GM19240 (cell line): ENCODE results near the gene CCL28.
"Not testable (repeated sequence)": the region's sequence is repeated elsewhere in the genome, so short reads cannot be mapped to it uniquely, and the experiment has no call there.

Source experiments
- DNase-seq: peaks from one replicate; pipeline ENCODE4 v3.0.0; 2011; ENCODE audit warnings: low spot score; ENCODE audit not compliant: insufficient read length

The CCL28 gene, protein sequence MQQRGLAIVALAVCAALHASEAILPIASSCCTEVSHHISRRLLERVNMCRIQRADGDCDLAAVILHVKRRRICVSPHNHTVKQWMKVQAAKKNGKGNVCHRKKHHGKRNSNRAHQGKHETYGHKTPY

DNA sequence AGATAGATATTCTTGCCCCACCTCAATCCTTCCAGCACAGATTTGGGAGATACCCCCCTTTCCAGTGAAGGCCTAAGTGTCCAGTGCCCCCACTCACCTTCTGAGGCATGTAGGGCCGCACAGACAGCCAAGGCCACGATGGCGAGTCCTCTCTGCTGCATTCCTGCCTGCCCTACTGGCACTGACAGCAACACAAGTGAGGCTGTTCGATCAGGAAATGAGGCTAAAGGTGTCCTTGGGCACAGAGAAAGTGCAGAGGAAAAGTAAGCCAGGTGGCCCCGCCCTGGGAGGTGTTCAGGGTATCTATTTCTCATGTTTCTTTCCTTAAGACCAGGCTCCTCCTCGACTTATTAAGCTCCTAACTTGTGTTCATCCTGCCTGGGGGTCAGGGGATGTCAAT, at the start of gene CCL28:
CCL28 (minus strand) TSS at position 236 of the 400 bp plus-strand sequence; CDS start at position 161, 75 bp downstream.
- DNase-seq = no peak

DNA sequence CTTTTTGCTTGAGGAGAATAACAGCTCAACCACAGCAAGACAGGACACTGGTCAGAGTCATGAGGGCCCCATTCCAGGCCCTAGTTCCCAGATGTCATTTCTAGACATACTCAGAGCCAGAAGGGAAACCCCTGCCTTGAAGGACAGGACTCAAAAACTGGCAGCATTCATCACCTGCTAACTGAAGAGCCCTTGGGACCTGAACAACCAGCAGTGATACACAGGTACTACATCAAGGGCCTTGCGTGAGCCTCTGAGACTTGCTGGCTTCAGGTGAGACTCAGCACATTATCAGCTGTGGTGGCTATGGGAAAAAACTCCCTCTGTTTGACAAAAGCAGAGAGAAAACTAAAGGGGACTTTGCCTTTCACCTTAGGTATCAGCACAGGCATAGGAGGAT, 48.9 kb upstream of the CCL28 start:
- DNase-seq = no peak

DNA sequence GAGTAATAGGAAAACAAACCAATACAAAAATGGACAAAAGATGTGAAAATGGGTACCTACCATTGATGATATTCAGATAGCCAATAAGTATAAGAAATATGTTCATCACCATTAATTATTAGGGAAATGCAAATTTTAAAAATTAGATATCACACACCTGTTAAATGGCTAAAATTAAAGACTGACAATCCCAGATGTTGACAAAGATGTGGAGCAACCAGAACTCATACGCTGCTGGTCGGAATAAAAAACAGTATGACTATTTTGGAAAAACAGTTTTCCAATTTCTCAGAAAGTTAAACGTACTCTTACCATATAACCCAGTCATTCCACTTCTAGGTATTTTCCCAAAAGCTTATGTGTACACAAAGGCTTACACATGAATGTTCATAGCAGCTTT, 44.4 kb upstream of the CCL28 start:
- DNase-seq = no peak

DNA sequence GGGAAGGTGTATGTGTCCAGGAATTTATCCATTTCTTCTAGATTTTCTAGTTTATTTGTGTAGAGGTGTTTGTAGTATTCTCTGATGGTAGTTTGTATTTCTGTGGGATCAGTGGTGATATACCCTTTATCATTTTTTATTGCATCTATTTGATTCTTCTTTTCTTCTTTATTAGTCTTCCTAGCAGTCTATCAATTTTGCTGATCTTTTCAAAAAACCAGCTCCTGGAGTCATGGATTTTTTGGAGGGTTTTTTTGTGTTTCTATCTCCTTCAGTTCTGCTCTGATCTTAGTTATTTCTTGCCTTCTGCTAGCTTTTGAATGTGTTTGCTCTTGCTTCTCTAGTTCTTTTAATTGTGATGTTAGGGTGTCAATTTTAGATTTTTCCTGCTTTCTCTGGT, 29.4 kb upstream of the CCL28 start:
- DNase-seq = not testable (repeated sequence)

DNA sequence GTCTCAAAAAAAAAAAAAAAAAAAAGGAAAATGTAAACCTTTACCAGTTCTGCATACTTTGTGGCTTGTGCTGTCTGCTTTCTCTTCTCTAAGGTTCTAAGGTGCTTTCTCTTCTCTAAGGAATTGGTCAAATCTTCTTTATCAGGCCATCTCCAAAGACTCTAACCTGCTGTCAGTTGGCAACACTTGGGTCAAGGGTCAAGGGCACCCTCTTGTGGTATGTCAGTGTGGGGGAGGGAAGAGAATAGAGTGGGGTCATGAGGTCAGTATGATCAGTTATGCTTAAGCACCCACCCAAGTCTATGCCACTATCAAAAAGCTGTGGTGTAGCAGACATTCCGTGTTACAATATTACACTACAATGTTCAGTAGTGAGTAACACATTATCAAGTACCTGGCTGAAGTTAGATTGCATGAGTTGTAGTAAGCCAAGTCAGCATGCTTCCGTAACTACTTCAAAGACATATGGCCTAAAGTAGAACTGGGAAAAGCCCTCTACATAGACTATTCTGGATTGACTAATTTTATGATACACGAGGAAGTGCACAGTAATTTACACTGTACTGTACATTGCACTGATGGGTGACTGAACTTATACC, 25.0 kb upstream of the CCL28 start:
- DNase-seq = no peak

DNA sequence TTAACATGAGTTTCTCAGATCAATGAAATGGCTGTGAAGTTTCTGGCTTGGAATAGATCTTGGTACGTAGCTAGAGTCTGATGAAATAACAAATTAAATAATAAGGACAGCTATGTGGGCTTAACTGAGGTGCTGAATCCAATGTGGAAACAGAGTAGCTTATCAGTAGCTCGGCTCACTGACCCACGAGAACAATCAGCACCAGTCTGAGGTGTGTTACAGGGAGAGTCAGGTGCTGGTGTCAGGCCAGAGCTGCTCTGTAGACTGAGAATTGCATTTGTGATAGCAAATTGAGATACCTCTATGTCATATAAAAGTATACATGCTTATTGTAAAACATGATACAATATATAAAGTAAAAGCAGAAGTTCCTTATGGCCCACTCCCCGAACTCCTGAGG, 21.2 kb upstream of the CCL28 start:
- DNase-seq = no peak

DNA sequence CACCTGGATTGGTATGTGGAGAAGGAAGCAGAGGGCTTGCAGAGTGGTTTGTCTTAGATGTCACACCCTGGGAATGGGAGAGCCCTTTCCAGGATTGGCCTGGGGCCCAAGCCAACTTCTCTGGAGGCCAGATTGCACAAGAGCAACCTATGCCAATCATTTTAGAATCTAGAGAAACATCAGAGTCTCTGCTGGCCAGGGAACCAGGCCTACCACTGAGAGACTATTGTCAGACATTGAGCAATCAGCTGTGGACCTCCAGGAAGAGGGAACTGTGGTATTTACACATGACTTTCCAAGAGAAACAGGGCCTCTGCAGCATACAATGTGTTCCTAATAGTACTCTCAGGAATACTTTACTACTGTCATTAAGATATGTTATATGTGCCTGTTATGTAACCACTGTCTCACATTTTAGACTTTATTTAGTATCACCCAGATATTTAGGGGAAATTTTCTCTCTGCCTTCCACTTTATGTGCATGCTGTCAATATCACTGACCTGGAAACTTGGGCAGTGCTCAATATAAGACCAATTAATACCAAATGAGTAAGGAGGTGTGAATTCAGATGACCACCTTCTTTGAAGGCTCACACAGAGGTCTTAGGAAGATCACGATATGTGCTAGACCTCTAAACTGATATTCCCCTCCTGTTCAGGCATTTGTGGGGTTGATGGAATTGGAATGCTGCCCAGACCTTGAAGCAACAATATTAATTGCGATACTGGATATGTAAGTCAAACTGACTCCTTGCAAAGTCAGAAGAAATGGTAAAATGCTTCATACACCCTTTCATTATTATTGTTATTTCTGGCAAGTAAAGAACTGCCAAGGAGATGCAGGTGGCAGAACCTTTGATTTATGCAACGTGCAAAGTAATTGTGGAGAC, 20.5 kb upstream of the CCL28 start:
- DNase-seq = no peak

DNA sequence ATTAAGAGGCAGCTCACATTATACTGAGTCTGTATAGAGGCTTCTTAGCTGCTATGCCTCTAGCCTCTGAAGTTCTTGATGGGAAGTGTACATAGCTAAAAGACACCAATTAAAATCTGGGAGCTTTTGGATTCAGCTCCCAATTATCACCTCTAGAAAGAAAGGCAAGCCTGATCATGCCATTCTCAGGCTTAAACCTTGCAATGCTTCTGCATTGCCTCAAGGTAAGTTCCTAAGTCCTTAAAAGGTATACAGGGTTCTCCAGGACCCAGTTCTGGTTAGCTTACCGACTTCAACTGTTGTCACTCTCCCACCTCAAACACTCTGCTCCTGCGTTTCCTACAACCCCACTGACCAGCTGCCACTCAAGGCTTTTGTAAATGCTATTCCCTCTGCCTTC, 17.5 kb upstream of the CCL28 start:
- no peak for DNase-seq

DNA sequence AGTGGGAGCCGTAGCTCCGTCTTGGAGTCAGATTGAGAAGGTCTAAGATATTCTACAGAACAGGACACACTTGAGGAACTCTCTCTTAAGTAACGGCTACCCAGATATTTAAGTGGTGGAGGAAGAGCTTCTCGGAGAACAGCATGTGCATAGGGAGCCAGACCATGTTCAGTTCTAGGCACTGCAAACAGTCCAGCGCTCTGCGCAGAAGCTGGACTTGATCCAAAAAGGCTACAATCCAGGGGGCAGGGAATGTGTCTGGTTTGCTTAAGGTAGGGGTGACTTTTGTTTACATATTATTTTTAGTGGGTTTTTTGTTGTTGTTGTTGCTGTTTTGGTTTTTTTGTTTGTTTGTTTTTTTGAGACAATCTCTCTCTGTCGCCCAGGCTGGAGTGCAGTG, 16.8 kb upstream of the CCL28 start:
- DNase-seq = no peak

DNA sequence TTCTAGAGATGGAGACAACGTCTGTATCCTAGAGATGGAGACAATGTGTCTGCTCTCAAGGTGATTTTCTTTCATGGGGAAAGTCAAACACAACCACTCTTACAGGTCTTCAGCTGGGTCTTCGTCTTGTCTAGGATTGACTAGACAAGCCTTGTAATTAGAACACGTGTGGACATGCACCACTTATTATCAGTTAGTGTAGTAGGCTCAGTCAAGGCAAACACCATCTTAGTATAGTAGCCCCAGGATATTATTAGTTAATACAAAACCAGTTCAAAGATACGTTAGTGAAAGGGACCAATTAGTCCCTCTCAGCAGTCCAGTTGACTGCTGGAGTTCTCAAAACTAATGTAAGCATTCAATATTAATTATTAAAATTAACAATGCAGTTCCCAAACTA, 15.1 kb upstream of the CCL28 start:
- DNase-seq = no peak

DNA sequence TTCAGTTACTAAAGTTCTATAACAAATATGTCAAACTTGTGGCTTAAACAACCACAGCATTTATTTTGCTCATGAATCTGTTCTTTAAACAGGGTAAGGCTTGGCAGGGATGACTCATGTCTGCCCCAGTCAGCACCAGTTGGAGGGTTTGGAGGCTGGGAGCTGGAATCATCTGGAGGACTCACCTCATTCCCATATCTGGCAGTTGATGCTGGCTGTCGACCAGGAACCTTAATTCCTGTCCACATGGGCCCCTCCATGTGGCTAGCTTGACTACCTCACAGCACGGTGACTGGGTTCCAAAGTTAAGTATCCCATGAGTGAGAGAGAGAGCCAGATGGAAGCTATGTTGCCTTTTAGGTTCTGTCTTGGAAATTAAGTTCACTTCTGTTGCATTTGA, 13.8 kb upstream of the CCL28 start:
- DNase-seq = no peak

DNA sequence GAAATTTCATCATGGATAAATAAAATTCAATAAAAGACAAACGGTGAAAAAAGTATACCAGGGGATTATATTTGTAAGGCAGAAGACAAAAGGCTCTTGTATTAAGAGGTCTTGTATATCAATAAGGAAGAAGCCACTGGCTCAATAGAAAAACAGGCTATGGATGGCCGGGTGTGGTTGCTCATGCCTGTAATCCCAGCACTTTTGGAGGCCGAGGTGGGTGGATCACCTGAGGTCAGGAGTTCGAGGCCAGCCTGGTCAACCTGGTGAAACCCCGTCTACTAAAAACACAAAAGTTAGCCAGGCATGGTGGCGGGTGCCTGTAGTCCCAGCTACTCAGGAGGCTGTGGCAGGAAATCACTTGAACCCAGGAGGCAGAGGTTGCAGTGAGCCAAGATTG, 10.9 kb upstream of the CCL28 start:
- DNase-seq = not testable (repeated sequence)

DNA sequence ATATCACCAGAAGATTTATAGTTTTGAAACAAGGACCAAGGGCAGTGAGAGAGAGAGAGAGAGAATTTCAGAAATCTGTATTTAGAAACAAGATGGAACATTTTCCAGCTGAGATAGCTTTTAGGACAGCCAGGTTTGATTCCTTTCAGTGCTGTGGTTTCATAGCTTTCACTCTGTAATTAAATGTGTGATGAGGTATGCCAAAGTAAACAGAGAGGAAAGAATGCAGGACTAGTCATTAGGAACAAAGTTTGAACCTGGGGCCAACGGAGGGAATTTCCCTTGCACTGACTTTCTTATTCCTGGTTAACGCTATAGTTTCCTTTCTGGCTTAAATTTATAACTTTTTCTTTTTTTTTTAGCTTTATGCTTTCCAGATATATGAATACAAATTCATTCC, 10.0 kb upstream of the CCL28 start:
- DNase-seq = no peak

DNA sequence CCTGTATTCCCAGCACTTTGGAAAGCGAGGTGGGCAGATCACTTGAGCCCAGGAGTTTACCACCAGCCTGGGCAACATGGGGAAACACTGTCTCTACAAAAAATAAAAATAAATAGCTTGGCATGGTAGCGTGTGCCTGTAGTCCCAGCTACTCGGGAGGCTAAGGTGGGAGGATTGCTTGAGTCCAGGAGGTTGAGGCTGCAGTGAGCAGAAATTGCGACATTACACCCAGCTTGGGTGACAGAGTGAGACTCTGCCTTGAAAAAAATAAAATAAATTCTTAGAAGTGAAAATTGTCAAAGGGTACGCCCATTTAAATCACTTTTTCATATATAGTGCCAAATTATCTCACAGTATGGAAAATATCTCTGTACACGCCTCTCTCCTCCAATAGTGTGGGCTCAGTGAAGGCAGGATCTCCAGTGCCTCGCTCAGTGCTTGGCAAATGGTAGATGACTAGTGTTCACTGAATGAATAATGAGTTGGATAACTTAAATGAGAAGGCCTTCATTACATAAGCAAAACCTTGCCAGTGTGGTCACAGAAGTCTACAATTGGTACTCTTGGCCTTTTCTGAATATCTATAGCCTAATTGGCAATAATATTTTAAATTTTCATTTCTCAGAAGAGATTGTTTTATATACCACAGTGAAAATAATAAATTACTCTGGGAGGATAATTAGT, 9.4 kb upstream of the CCL28 start:
- DNase-seq = no peak

DNA sequence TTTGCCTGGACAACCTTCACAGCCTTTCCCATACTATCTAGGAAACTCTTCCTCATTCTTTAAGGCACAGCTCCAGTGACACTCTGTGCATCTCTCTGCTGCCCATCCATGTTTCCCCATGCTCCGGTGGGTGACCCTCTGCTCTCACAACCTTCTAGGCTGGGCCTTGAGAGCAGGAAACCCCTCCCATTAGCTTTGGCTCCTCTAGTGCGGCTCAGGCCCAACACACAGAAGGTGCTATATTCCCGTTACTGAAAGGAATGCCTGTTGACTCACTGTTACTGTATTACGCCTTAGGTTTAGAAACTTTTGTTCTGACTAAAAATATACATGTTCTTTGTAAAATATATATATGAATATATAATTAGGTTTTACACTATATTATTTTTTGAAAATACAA, 8.1 kb upstream of the CCL28 start:
- DNase-seq = no peak

DNA sequence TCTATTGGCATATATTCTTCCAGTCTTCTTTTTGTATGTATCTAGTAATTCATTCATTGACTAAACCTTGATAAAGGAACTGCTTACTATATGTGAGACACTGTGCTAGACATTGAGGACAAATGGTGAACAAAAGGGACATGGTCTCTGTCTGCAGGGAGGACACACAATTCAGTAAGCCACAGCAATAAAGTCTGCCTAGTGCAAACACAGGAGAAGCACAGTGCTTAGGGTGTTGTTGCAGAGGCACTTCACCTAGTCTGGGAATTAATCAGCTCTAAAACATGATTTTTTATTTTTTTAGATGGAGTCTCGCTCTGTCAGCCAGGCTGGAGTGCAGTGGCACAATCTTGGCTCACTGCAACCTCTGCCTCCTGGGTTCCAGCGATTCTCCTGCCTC, 6.4 kb upstream of the CCL28 start:
- DNase-seq = no peak

DNA sequence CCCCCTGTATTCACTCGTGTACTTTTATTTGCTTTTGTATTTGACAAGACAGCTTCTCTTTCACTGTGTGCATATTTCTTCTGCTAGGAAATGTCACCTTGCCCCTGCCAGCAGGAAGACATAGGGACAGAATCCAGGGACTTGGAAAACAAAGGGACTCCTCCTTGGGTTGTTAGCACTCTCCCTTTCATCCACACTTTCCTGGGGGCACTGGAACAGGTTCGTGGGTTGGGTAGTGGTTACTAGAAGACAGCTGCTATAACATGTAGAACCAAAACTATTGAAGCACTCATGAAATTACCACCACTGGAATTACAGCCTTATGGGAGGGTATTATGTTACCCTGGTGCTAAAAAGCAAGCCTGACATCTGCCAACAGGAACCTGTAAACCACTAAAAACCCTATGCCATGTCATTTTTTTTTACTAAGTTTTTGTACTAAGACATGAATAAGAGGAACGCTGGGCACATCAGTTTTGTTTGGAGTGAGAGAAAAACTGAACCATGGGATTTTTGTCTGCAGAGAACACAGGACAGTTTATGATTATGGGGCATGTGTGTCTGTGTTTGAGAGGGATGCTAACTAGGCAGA, 4.7 kb upstream of the CCL28 start:
- DNase-seq = no peak

DNA sequence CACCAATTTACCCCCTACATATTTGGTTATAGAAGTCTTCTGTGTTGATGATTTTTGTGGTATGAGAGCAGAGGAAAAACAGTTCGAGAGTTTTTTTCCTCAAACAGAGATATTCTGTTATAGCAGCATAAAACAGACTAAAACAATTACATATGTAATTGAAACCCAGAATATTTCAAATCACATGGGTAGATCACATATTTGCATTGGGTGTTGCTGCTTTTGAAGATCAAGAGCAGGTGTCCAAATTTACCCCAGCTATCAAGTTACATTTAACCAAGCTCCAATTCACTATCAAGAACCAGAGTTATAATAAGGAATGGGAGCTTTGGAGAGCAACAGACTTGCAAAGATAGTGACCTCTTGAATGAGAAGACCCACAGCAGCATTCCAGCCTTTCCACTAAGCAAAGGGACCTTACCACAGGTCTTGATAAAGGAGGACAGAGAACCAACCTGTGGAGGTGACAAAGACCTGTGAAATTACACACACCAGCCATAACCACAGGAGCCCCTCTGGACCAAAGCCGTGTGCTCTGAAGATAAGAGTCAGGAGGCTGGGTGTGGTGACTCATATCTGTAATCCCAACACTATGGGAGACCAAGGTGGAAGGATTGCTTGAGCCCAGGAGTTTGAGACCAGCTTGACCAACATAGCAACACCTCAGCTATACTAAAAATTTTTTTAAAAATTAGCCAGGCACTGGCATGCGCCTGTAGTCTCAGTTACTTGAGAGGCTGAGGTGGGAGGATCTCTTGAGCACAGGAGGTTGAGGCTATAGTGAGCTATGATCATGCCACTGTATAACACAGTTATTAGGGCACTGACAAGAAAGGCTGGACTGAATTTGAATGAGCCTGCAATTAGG, 4.0 kb upstream of the CCL28 start:
- no peak for DNase-seq

DNA sequence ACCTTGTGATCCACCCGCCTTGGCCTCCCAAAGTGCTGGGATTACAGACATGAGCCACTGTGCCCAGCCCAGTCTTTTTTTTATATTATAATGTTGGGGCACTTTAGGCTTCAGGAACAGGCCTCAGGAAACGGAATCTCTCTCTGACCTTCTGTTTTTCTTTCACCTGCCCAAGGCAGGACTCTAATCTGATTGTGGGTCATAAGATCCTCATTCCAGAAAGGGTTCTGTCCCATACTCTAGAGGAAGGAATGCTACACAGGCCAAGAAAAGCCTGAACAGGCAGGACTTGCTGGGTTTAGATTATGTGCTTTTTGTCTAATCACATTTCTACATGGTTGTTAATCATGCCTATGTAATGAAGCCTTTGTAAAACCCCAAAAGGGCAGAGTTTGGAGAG, 1.8 kb upstream of the CCL28 start:
- no peak for DNase-seq

DNA sequence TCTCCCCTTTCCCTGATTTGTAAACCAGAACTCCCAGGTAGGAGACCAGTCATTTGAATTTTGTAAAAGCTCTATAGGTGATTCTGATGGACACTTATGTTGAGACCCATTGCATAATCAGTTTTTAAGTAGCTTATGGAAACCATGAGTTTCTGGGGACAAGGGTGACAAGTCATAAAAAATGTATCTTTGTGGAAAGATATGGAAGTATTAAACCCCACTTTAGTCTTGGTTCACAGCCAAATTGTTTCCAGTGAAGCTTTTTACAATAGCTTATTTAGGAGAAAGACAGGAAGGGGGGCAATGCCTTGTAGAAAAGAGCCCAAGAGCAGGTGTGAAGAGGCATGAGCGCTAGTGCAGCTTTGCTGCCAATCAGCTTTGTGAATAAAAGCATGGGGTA, 453 bp upstream of the CCL28 start:
- no peak for DNase-seq

DNA sequence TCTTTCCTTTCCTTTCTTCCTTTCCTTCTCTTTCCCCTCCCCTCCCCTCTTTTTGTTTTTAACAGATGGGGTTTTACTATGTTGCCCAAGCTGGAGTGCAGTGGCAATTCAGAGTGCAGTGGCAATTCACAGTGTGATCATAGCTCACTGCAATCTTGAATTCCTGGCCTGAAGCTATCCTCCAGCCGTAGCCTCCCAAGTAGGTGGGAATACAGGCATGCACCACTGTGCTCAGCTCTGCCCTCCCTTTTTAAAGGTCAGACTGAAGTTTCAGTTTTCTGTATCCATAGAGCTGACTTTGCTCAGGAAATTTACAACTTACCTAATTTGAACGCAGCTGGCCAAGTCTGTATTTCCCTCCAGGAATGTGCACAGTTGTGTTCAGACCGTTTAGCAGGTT, 696 bp downstream of the CCL28 start:
- DNase-seq = no peak
